HG02610 (cell line): Measurements from ENCODE around the gene NMRK1.
A peak's percentile ranks its signal among the peaks of the same experiment; 100 is the strongest.

Experiments used
- ATAC-seq: cut with Tn5 transposase; IDR thresholded peaks from one replicate; pipeline ENCODE4 v1.9.1; 2021; ENCODE audit warnings: mild to moderate bottlenecking, moderate library complexity; ENCODE audit not compliant: unreplicated experiment

NMRK1 gene

DNA sequence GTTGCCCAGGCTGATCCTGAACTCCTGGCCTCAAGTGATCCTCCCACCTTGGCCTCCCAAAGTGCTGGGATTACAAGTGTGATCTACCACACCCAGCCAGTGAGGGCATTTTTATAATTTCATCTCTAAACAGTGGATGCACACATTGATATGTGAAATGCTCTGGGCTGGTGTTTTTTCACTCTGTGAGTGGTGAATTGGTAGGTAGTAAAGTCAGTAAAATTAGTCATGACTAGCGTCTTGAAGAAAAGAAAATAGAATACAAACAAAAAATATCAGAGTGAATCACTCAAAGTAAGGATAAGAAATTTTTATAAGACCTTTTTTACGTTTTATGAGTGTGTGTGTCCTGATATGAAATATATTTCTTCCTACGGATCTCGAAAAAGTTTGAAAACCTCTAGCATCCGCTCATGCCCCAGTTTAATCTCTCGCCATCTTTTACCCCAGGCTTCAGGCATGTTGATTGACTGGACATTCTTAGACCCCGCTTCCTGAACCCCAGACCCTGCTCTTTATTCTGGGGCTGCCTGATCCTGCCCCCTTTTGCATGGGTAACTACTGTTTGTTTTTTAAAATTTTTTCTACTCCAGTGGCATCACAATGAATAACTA lies 14.3 kb upstream of the NMRK1 start:
- ATAC-seq, result no peak

- no peak for ATAC-seq
Observed at GRCh38 chr9:75101004-75101588, 13.1 kb upstream of the NMRK1 start.

- ATAC-seq, result no peak
Observed at GRCh38 chr9:75096796-75097195, 8.8 kb upstream of the NMRK1 start.

DNA sequence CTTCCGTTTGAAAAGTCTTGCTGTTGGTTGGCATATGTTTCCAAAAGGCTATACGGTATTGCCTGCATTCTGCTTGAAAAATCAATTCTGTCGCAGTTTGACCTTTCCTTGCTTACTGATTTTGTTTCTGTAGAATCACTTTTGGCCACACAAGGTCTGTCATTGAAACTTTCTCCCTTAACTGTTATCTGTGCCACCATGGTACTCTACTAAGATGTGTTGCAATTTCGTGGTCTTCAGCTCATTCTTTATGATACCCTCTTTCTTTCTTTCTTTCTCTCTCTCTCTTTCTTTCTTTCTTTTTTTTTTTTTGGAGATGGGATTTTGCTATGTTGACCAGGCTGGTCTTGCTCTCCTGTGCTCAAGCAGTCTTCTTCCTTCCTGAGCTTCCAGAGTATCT lies 4.8 kb upstream of the NMRK1 start:
- ATAC-seq, result no peak

GRCh38 chr9:75090579-75090978 lies 2.6 kb upstream of the NMRK1 start:
- no peak for ATAC-seq

- no peak for ATAC-seq
Observed at GRCh38 chr9:75089373-75089766, 1.4 kb upstream of the NMRK1 start.

GRCh38 chr9:75088646-75089372 lies 854 bp upstream of the NMRK1 start:
- ATAC-seq, result peak; percentile 34

GRCh38 chr9:75087289-75087823 lies 599 bp downstream of the NMRK1 start:
- ATAC-seq, result peak; percentile 19

DNA sequence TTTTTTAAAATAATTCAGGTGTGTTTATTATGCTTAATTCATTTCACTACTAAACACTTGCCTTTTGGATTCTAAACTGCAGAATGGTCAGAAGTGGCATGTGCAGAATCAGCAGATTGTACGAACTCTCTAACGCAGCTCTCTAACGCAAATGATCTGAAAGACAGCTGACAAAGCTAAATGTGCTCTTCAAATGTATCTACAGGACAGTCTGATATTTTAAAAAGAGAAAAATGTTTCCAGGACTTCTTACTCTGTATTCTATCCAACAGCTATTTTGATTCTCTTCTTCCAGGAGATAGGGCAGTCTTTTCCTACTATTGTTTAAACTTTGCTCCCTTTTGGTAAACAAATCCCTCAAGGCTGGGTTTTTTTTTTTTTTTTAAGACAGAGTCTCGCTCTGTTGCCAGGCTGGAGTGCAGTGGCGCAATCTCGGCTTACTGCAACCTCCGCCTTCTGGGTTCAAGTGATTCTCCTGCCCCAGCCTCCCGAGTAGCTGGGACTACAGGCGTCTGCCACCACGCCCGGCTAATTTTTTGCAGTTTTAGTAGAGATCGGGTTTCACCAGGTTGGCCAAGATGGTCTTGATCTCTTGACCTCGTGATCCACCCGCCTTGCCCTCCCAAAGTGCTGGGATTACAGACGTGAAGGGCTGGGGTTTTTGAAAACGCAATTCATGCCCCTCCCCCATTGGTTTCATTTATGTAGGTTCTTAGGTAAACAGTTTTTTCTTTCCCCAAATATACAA lies 1.2 kb downstream of the NMRK1 start:
- ATAC-seq, result no peak

DNA sequence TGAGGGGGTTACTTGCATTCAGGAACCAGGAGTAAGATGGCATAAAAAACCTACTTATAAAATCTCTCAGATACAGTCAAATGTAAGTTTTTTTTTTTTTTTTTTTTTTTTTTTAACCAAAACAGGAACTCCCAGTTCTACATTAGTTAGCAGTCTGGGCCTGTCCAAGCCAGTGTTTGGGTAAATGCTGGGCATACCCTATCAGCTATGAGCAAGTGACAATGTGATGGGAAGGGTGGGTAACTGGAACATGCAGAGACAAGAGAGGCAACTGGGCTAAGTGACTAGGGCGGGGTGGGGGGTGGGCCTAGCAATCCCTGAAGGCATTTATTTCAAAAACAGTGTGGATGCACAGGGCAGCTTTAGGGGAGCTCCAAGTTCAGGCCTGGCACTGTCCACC lies 2.3 kb downstream of the NMRK1 start:
- ATAC-seq, result no peak

DNA sequence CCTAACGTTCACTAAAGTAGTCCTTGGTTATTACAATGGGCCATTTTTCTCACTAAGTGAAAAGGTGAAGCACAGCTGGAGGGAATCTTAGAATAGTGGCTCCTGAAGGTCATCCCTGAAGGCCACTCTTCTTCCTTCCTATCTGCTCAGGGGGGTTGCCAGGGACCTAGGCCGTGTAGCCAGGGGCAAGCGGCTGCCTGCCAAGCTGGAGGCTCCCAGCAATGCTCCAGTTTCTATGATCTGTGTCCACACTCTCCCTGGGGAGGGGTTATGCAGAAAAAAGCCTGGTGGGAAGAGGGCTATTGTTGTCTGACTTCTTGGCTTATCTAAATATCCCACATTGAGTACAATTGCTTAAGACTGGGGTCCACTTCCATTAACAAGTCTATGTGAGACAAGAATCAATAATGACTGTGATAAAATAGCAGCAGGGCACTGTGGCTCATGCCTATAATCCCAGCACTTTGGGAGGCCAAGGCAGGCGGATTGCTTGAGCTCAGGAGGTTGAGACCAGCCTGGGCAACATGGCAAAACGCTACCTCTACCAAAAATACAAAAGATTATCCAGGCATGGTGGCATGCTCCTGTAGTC lies 3.8 kb downstream of the NMRK1 start:
- ATAC-seq, result no peak

- ATAC-seq, result no peak
Observed at GRCh38 chr9:75083188-75083970, 4.6 kb downstream of the NMRK1 start.

DNA sequence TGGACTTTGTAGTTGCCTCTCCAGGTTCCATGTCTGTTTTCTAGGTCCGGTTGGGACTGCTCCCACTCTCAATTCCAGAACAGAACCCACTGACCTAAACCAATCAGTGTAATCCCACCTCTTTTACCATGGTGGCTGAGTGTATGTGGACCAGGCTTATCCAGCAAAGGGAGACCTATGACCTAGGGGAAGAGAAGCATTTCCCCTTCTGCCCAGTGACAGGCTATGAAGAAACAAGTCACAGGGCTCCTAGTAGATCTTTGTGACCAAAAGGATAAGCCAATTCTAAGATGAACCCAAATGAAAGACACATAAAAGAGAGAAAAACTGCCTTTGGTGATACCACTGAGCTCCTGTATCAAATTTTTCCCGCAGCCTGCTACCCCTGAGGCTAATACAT lies 6.3 kb downstream of the NMRK1 start:
- ATAC-seq, result no peak

DNA sequence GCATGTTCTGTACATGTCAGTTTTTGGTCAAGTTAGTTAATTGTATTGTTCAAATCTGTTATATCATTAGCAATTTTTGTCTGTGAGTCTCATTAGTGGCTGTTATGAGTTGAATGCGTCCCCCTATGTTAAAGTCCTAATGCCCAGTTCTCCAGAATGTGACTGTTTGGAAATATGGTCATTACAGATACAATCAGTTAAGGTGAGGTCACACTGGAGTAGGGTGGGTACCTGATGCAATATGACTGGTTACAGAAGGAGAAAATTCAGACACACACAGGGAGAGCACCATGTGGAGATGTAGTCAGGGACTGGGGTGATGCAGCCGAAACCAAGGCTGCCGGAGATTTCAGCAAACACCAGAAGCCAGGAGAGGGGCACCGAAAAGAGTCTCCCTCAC lies 15.1 kb downstream of the NMRK1 start:
- no peak for ATAC-seq

- peak; percentile 58 for ATAC-seq
Observed at GRCh38 chr9:75071530-75072122, 16.3 kb downstream of the NMRK1 start.

GRCh38 chr9:75069171-75069570 lies 18.8 kb downstream of the NMRK1 start:
- ATAC-seq, result no peak

DNA sequence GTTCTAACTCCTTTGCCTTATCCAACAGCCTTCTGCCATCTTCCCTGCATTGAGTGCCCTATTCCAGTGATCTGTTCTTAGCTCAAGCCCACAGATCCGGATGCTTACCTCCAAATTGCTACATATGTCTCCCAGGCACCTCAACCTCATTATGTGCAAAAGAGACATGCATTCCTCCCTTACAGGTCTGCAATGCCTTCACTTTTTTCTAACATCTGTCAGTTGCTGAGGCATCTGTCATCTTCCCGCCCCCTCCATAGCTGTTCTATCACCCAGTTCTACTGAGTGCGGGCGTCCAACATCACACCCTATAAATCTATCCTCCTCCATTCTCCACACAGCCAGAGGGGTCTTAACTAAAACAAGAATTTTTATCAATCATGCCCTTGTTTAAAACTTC lies 20.1 kb downstream of the NMRK1 start:
- no peak for ATAC-seq

- no peak for ATAC-seq
Observed at GRCh38 chr9:75065510-75065909, 22.4 kb downstream of the NMRK1 start.

DNA sequence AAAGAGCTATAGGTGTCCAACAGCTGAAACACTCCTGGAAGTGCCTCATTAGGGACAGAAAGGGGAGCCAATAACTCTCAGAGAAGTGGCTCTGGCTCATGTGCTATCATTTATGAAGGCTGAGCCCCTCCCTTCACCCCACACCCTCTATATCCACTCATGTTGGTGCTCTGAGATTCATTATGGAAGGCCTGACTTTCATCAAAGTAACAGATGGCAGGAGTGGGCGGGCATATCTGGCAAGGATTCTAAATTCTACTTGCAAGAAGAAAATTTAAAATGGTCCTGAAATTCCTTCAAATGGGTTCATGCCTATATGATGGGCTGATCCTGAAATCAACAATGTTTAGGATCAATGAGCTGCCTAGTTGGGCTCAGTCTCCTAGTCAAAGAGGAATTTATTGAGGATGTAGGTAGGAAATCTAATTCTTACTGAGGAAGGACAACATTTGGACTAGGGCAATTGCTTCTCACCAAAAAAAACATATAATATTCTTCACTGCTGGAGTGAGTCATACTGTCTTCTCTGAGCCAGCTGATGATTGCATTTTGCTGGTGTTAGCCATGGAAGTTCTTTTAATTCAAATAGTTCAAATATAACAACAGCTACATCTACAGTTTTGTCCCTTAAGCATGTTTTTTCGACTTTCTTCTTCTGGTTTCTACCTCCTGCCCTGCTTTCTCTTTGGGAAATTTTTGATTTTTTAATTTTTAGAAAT lies 23.5 kb downstream of the NMRK1 start:
- ATAC-seq, result no peak
